Astrocyte (in vitro differentiated cells and primary cell): ENCODE results near the gene PCID2. TPM values are rescaled to one million over a fixed set of nuclear protein-coding genes. Genes with fewer than 3 reads are reported as not detected.

Experiments
- DNase-seq: peaks from one replicate; pipeline ENCODE4 v3.0.0-alpha.2; 2010; ENCODE audit warnings: low read depth
- FAIRE-seq: peaks from 2 replicates; lab custom pipeline; 2011; peaks lifted over from hg19 to GRCh38; lab: Jason Lieb, UNC
- H2AFZ ChIP-seq: 2 replicates; pipeline ENCODE4 v1.6.0; 2012; ENCODE audit warnings: low read depth, low read length, inconsistent platforms
- H3K27ac ChIP-seq: 2 replicates; pipeline ENCODE4 v1.5.1; 2011; ENCODE audit warnings: low read depth, low read length, inconsistent platforms
- H3K27me3 ChIP-seq: 2 replicates; pipeline ENCODE4 v1.6.0; 2011; ENCODE audit warnings: low read length, inconsistent platforms; ENCODE audit not compliant: insufficient read depth
- H3K36me3 ChIP-seq: 2 replicates; pipeline ENCODE4 v1.5.1; 2011; ENCODE audit warnings: low read length, inconsistent platforms; ENCODE audit not compliant: insufficient read depth
- H3K4me1 ChIP-seq: 2 replicates; pipeline ENCODE4 v1.5.1; 2011; ENCODE audit warnings: low read length, inconsistent platforms; ENCODE audit not compliant: insufficient read depth
- H3K4me2 ChIP-seq: 2 replicates; pipeline ENCODE4 v1.6.0; 2012; ENCODE audit warnings: low read length, inconsistent platforms
- H3K4me3 ChIP-seq: 2 replicates; pipeline ENCODE4 v1.5.1; 2011; ENCODE audit warnings: low read depth, mild to moderate bottlenecking, low read length, inconsistent platforms; ENCODE audit not compliant: insufficient read depth
- H3K79me2 ChIP-seq: 2 replicates; pipeline ENCODE4 v1.6.0; 2012; ENCODE audit warnings: mild to moderate bottlenecking, low read length, inconsistent platforms; ENCODE audit not compliant: insufficient read depth
- H3K9ac ChIP-seq: 2 replicates; pipeline ENCODE4 v1.6.0; 2012; ENCODE audit warnings: mild to moderate bottlenecking, low read length, inconsistent platforms
- H3K9me3 ChIP-seq: 2 replicates; pipeline ENCODE4 v1.5.1; 2012; ENCODE audit warnings: low read depth, mild to moderate bottlenecking, low read length, inconsistent platforms; ENCODE audit not compliant: insufficient read depth
- H4K20me1 ChIP-seq: 2 replicates; pipeline ENCODE4 v1.6.0; 2012; ENCODE audit warnings: low read length, inconsistent platforms; ENCODE audit not compliant: insufficient read depth
- H3K27ac Mint-ChIP-seq: one replicate; pipeline ENCODE4 v1.8.0; 2021; ENCODE audit warnings: mild to moderate bottlenecking, mixed read lengths; ENCODE audit not compliant: unreplicated experiment
- H3K27me3 Mint-ChIP-seq: one replicate; pipeline ENCODE4 v1.8.0; 2021; ENCODE audit warnings: low read depth, mixed read lengths; ENCODE audit not compliant: unreplicated experiment
- H3K36me3 Mint-ChIP-seq: one replicate; pipeline ENCODE4 v1.8.0; 2021; ENCODE audit warnings: low read depth, mixed read lengths; ENCODE audit not compliant: unreplicated experiment
- H3K4me1 Mint-ChIP-seq: one replicate; pipeline ENCODE4 v1.8.0; 2021; ENCODE audit warnings: low read depth, mixed read lengths; ENCODE audit not compliant: unreplicated experiment
- H3K4me3 Mint-ChIP-seq: one replicate; pipeline ENCODE4 v1.8.0; 2021; ENCODE audit warnings: mild to moderate bottlenecking, moderate library complexity, mixed read lengths; ENCODE audit not compliant: unreplicated experiment
- H3K9me3 Mint-ChIP-seq: one replicate; pipeline ENCODE4 v1.8.0; 2021; ENCODE audit warnings: mild to moderate bottlenecking, mixed read lengths; ENCODE audit not compliant: unreplicated experiment
- EZH2 ChIP-seq: IDR thresholded peaks from 2 replicates; pipeline ENCODE4 v1.6.1; 2012; ENCODE audit warnings: mild to moderate bottlenecking, low read length, inconsistent platforms; ENCODE audit not compliant: insufficient read depth
- total RNA-seq: library from RNA; stranded (reverse); gene quantifications from 2 replicates; pipeline ENCODE4 v1.2.1, GENCODE V29; 2021
- TF ChIP-seq, protein P1 (sequence below): IDR thresholded peaks from 2 replicates; pipeline ENCODE4 v1.5.1; 2011; ENCODE audit warnings: low read depth, mild to moderate bottlenecking, inconsistent platforms, low read length, moderate library complexity; ENCODE audit not compliant: insufficient read depth

The PCID2 gene
- total RNA-seq, 1 donor from 2014 or later, result 31.5 TPM

- H3K4me3 Mint-ChIP-seq, result no peak overlapping the region
- H3K27ac ChIP-seq, result no peak overlapping the region
- no peak overlapping the region for H3K4me2 ChIP-seq
- peaks cover 19% of the 10 kb centered on the region for H3K36me3 Mint-ChIP-seq
- H3K9me3 ChIP-seq, result no peaks in the 10 kb centered on the region
- peaks cover 2% of the 10 kb centered on the region for H3K4me1 Mint-ChIP-seq
- H3K4me1 ChIP-seq, result no peaks in the 10 kb centered on the region
- no peaks in the 10 kb centered on the region for H3K27me3 Mint-ChIP-seq
- no peaks in the 10 kb centered on the region for H3K9me3 Mint-ChIP-seq
- no peak overlapping the region for H3K4me3 ChIP-seq
- no peak overlapping the region for H3K27ac Mint-ChIP-seq
- H3K27me3 ChIP-seq, result no peaks in the 10 kb centered on the region
- FAIRE-seq, result no peak
- no peak overlapping the region for H3K9ac ChIP-seq
- H3K79me2 ChIP-seq, result peaks cover 12% of the 10 kb centered on the region
- TF ChIP-seq, protein P1, sequence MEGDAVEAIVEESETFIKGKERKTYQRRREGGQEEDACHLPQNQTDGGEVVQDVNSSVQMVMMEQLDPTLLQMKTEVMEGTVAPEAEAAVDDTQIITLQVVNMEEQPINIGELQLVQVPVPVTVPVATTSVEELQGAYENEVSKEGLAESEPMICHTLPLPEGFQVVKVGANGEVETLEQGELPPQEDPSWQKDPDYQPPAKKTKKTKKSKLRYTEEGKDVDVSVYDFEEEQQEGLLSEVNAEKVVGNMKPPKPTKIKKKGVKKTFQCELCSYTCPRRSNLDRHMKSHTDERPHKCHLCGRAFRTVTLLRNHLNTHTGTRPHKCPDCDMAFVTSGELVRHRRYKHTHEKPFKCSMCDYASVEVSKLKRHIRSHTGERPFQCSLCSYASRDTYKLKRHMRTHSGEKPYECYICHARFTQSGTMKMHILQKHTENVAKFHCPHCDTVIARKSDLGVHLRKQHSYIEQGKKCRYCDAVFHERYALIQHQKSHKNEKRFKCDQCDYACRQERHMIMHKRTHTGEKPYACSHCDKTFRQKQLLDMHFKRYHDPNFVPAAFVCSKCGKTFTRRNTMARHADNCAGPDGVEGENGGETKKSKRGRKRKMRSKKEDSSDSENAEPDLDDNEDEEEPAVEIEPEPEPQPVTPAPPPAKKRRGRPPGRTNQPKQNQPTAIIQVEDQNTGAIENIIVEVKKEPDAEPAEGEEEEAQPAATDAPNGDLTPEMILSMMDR, result no peak
- TF ChIP-seq EZH2, result no peak
- H4K20me1 ChIP-seq, result peaks cover 13% of the 10 kb centered on the region
- peaks cover 28% of the 10 kb centered on the region for H3K36me3 ChIP-seq
- H2AFZ ChIP-seq, result no peak overlapping the region
- DNase-seq, result no peak
These were observed 23.1 kb upstream of the PCID2 start for GRCh38 chr13:113231306-113232207.

DNA sequence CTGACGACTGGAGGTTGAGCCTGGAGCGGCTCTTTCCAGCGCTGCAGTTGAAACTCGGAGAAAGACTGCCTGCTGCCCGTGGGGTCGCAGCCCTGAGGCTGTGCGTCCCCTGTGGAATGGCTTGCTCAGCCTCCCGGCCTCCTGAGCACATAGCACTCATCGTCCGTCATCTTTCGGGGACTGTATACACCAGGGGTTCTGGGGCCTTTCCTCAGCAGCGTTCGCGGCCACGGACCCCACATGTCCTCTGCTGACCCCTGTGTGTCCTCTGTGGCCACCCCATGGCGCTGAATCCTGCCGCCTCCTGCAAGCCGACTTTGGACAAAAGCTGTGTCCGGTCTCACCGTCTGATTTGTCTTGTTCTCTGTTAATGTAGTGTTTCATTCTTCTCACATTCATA is 21.3 kb upstream of the PCID2 start:
- no peaks in the 10 kb centered on the region for H3K4me1 ChIP-seq
- no peak overlapping the region for H3K4me2 ChIP-seq
- H3K27me3 ChIP-seq, result no peaks in the 10 kb centered on the region
- peaks cover 16% of the 10 kb centered on the region for H3K36me3 Mint-ChIP-seq
- H3K36me3 ChIP-seq, result peaks cover 35% of the 10 kb centered on the region
- no peaks in the 10 kb centered on the region for H3K9me3 Mint-ChIP-seq
- H3K4me3 Mint-ChIP-seq, result no peak overlapping the region
- H3K9me3 ChIP-seq, result no peaks in the 10 kb centered on the region
- no peak overlapping the region for H3K9ac ChIP-seq
- no peak overlapping the region for H3K27ac Mint-ChIP-seq
- FAIRE-seq (no peak), DNase-seq (no peak)
- no peaks in the 10 kb centered on the region for H3K27me3 Mint-ChIP-seq
- no peak overlapping the region for H3K27ac ChIP-seq
- H4K20me1 ChIP-seq, result peaks cover 30% of the 10 kb centered on the region
- H3K79me2 ChIP-seq, result peaks cover 29% of the 10 kb centered on the region
- no peak overlapping the region for H3K4me3 ChIP-seq
- no peak for TF ChIP-seq EZH2
- TF ChIP-seq, protein P1, result no peak
- H3K4me1 Mint-ChIP-seq, result no peaks in the 10 kb centered on the region
- no peak overlapping the region for H2AFZ ChIP-seq

- Histone ChIP-seq H3K79me2 (peaks cover 35% of the 10 kb centered on the region), H3K27me3 (no peaks in the 10 kb centered on the region), H3K9me3 (no peaks in the 10 kb centered on the region), H2AFZ (no peak overlapping the region), H4K20me1 (peaks cover 37% of the 10 kb centered on the region), H3K9ac (no peak overlapping the region), H3K27ac (no peak overlapping the region), H3K4me1 (no peaks in the 10 kb centered on the region), H3K36me3 (peaks cover 30% of the 10 kb centered on the region), H3K4me2 (no peak overlapping the region), H3K4me3 (no peak overlapping the region)
- FAIRE-seq (no peak), DNase-seq (no peak)
- Mint-ChIP-seq H3K36me3 (peaks cover 15% of the 10 kb centered on the region), H3K9me3 (no peaks in the 10 kb centered on the region), H3K4me1 (no peaks in the 10 kb centered on the region), H3K4me3 (no peak overlapping the region), H3K27ac (no peak overlapping the region), H3K27me3 (no peaks in the 10 kb centered on the region)
- TF ChIP-seq EZH2, result no peak
- TF ChIP-seq, protein P1, result no peak
These were observed 20.7 kb upstream of the PCID2 start for GRCh38 chr13:113229161-113229560.
